OCI-LY1 (cell line): ENCODE results near the gene DPP6.

Experiments used
- H2AFZ ChIP-seq: fragments of 200-600 bp; sonication (generic), shearing (Covaris generic); 2 replicates; pipeline ENCODE4 v1.6.0; 2014; ENCODE audit warnings: antibody characterized with exemption, mild to moderate bottlenecking, low read length
- H3F3A ChIP-seq: fragments of 200-600 bp; sonication (generic), shearing (Covaris generic); 2 replicates; pipeline ENCODE4 v1.6.0; 2014; ENCODE audit warnings: mild to moderate bottlenecking, antibody characterized with exemption, low read length, moderate library complexity; ENCODE audit not compliant: insufficient read depth
- H3K27ac ChIP-seq: fragments of 200-600 bp; sonication (generic); 2 replicates; pipeline ENCODE4 v1.5.1; 2014; ENCODE audit warnings: low read length, mixed run types, mild to moderate bottlenecking, low read depth; ENCODE audit not compliant: poor library complexity, severe bottlenecking
- H3K27me3 ChIP-seq: fragments of 200-600 bp; sonication (generic); 2 replicates; pipeline ENCODE4 v1.6.0; 2014; ENCODE audit warnings: antibody characterized with exemption, mild to moderate bottlenecking, low read length, moderate library complexity; ENCODE audit not compliant: insufficient read depth
- H3K36me3 ChIP-seq: fragments of 200-600 bp; sonication (generic); 2 replicates; pipeline ENCODE4 v1.6.1; 2014; ENCODE audit warnings: mild to moderate bottlenecking, antibody characterized with exemption, low read length, moderate library complexity, mixed read lengths; ENCODE audit not compliant: insufficient read depth
- H3K4me1 ChIP-seq: fragments of 200-600 bp; sonication (generic); 2 replicates; pipeline ENCODE4 v1.5.1; 2014; ENCODE audit warnings: mild to moderate bottlenecking, low read length, moderate library complexity; ENCODE audit not compliant: insufficient read depth, severe bottlenecking
- H3K4me2 ChIP-seq: fragments of 200-600 bp; sonication (generic), shearing (Covaris generic); 2 replicates; pipeline ENCODE4 v1.6.1; 2014; ENCODE audit warnings: low read length
- H3K4me3 ChIP-seq: fragments of 200-600 bp; sonication (generic); 2 replicates; pipeline ENCODE4 v1.5.1; 2014; ENCODE audit warnings: low read length, low read depth, mild to moderate bottlenecking, mixed read lengths; ENCODE audit not compliant: poor library complexity, severe bottlenecking
- H3K79me2 ChIP-seq: fragments of 200-600 bp; shearing (Covaris generic); 2 replicates; pipeline ENCODE4 v1.6.1; 2016; ENCODE audit warnings: mixed run types, low read length, mixed read lengths; ENCODE audit not compliant: insufficient read depth
- H3K9ac ChIP-seq: fragments of 200-600 bp; sonication (generic), shearing (Covaris generic); 2 replicates; pipeline ENCODE4 v1.6.1; 2014; ENCODE audit warnings: mild to moderate bottlenecking, low read length, mixed read lengths
- H3K9me2 ChIP-seq: fragments of 200-600 bp; sonication (generic), shearing (Covaris generic); 2 replicates; pipeline ENCODE4 v1.6.1; 2014; ENCODE audit warnings: low read depth, mild to moderate bottlenecking, low read length, mixed read lengths
- H3K9me3 ChIP-seq: fragments of 200-600 bp; shearing (Covaris generic); 2 replicates; pipeline ENCODE4 v1.6.1; 2014; ENCODE audit warnings: low read length, mixed read lengths
- H4K20me1 ChIP-seq: fragments of 200-600 bp; sonication (generic), shearing (Covaris generic); 2 replicates; pipeline ENCODE4 v1.6.0; 2016; ENCODE audit warnings: mild to moderate bottlenecking, low read length; ENCODE audit not compliant: insufficient read depth
- CTCF ChIP-seq: fragments of 200-600 bp; sonication (generic), shearing (Covaris generic); IDR thresholded peaks from 2 replicates; pipeline ENCODE4 v1.5.1; 2017; ENCODE audit warnings: mild to moderate bottlenecking, antibody characterized with exemption, low read length, moderate library complexity, mixed read lengths
- EZH2 ChIP-seq: fragments of 200-600 bp; sonication (generic), shearing (Covaris generic); IDR thresholded peaks from 2 replicates; pipeline ENCODE4 v1.8.0; 2017; ENCODE audit warnings: borderline replicate concordance, mixed run types, mild to moderate bottlenecking, antibody characterized with exemption, low read length, moderate library complexity, mixed read lengths

DPP6 gene

DNA sequence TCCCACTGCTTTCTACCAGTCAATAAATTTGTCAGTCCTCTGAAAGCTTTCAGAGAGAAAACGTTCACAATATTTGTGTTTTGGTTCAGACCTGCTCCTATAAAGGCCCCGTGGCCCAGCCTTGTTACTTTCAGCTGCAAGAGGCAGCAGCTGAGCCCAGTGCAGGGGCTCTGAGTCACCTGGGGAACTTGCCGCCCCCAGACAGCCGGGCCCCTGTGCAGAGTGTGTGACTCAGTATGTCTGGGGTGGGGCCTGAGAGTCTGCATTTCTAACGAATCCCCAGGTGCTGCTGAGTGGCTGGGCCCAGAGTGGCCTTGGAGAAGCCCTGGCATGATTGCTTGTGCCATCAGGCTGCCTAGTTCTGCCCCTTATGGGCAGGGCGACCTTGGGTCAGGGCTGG, 647.2 kb downstream of the DPP6 start:
- Histone ChIP-seq H3K79me2 (no peaks in the 10 kb centered on the region), H3K36me3 (no peaks in the 10 kb centered on the region), H3K4me1 (no peaks in the 10 kb centered on the region), H4K20me1 (no peaks in the 10 kb centered on the region), H3K4me3 (no peak overlapping the region), H3F3A (no peaks in the 10 kb centered on the region), H2AFZ (no peak overlapping the region), H3K9ac (no peak overlapping the region), H3K4me2 (no peak overlapping the region), H3K9me3 (no peaks in the 10 kb centered on the region), H3K27me3 (peaks cover 13% of the 10 kb centered on the region; the same call in 1 of the 2 replicates), H3K27ac (no peak overlapping the region), H3K9me2 (no peaks in the 10 kb centered on the region)
- TF ChIP-seq EZH2, result no peak
- TF ChIP-seq CTCF, result no peak

- Histone ChIP-seq H3K4me1 (no peaks in the 10 kb centered on the region), H3K36me3 (no peaks in the 10 kb centered on the region), H3F3A (no peaks in the 10 kb centered on the region), H3K27ac (no peak overlapping the region), H4K20me1 (no peaks in the 10 kb centered on the region), H3K9me3 (no peaks in the 10 kb centered on the region), H3K4me2 (no peak overlapping the region), H2AFZ (no peak overlapping the region), H3K27me3 (no peaks in the 10 kb centered on the region; the same call in 1 of the 2 replicates), H3K9ac (no peak overlapping the region), H3K9me2 (no peaks in the 10 kb centered on the region), H3K4me3 (no peak overlapping the region), H3K79me2 (no peaks in the 10 kb centered on the region)
- no peak for TF ChIP-seq CTCF
- no peak for TF ChIP-seq EZH2
Measured at GRCh38 chr7:154709840-154710520, 657.8 kb downstream of the DPP6 start.

DNA sequence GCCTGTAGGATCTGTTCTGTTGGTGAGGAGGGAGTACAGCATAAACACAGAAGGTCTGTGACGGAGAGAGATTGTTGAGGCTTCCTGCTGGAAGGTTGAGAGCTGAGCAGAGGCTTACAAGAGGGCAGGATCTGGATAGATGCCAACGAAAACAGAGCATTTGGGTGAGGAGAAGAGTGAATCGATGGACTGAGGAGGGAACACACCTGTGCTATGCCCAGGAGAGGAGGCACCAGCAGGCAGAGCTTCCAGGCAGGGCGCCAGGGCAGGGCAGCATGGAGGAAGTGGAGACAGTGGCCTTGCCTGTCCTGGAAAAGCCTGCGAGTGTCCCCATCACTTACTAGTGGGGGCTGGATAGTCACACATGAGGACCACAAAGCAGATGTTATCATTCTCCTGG, 667.8 kb downstream of the DPP6 start:
- H3K4me1 ChIP-seq, result no peaks in the 10 kb centered on the region
- H3K9me3 ChIP-seq, result no peaks in the 10 kb centered on the region
- no peaks in the 10 kb centered on the region; the same call in 1 of the 2 replicates for H3K27me3 ChIP-seq
- no peak overlapping the region for H3K9ac ChIP-seq
- no peak overlapping the region for H3K4me2 ChIP-seq
- no peaks in the 10 kb centered on the region for H3K36me3 ChIP-seq
- H3K9me2 ChIP-seq, result no peaks in the 10 kb centered on the region
- H4K20me1 ChIP-seq, result no peaks in the 10 kb centered on the region
- H3K79me2 ChIP-seq, result no peaks in the 10 kb centered on the region
- H3K27ac ChIP-seq, result no peak overlapping the region
- no peak overlapping the region for H3K4me3 ChIP-seq
- TF ChIP-seq CTCF, result no peak
- no peak for TF ChIP-seq EZH2
- no peak overlapping the region for H2AFZ ChIP-seq
- no peaks in the 10 kb centered on the region for H3F3A ChIP-seq
